ENCODE measurements around the gene TNRC6B.
"Not testable (repeated sequence)": the region's sequence is repeated elsewhere in the genome, so short reads cannot be mapped to it uniquely, and the experiment has no call there.

Gene TNRC6B

GRCh38 chr22:40212121-40212520, 34.4 kb downstream of the TNRC6B start:
- no peak for DNase-seq (ENCODE audit: low read depth)

DNA sequence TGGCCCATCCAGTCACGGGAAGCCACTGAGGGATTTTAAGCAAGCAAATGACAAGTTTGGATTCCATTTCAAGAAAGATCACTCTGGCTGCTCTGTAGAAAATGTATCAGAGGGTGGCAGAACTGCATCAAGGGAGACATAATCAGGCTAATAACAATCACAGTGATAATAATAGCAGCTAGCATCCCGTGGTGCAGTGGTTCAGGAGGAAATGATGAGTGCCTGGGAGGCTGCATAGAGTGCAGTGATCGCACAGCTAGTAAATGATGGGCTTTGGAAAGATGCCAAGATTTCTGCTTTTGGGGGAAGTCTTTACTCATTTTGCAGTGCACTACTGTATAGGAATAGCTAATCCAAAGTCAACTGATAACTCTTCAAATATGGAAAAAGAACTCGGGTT, 35.8 kb downstream of the TNRC6B start:
- no peak for DNase-seq (ENCODE audit: low read depth)

DNA sequence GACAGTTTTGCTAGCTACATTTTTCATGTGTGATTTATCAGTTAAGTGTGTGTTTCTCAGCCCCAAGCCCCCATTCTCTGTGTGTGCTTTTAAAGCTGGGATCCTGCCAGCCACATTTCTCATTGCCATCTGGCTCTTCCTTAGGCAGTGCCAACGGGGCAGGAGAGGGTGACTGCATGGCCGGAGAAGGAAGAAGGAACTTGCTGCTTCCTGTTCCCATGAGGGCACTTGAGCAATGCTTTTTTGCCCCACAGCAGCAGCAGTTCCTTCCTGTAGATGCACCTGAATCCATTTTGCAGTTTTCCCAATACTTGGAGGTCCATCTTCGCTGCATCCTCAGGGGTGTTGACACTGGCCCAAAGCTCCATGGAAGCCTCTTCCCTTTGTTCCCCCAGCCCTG, 37.5 kb downstream of the TNRC6B start:
- no peak for DNase-seq (ENCODE audit: low read depth)

GRCh38 chr22:40216041-40216756, 38.5 kb downstream of the TNRC6B start:
- DNase-seq (ENCODE audit: low read depth): no peak

- DNase-seq (ENCODE audit: low read depth): no peak
Observed at GRCh38 chr22:40218152-40218551, 40.4 kb downstream of the TNRC6B start.

DNA sequence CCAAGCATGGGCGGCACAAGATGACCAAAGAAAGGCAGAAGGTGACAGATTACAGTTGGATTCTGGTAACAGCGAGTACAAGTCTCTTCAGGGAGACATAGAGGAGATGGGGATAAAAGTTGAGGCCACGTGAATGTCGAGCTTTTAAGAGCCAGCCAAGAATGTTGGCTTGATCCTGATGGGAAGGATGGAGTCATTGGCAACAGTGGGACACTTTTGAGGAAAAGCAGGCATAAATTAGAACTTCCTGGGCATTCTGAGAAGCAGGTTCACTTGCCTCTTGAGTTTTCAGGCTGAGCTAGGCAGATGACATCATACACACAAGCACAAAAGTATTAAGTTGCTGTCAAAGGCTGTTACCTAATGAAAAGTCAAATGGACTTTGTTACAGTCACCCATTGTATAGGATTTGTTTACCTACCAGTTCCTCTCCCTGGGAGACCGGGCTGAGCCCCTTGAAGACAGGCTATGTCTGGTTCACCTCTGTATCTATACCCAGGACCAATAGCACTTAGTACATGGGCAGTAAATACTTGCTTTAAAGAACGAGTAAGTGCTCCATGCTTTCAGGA, 41.1 kb downstream of the TNRC6B start:
- DNase-seq (ENCODE audit: low read depth): no peak

DNA sequence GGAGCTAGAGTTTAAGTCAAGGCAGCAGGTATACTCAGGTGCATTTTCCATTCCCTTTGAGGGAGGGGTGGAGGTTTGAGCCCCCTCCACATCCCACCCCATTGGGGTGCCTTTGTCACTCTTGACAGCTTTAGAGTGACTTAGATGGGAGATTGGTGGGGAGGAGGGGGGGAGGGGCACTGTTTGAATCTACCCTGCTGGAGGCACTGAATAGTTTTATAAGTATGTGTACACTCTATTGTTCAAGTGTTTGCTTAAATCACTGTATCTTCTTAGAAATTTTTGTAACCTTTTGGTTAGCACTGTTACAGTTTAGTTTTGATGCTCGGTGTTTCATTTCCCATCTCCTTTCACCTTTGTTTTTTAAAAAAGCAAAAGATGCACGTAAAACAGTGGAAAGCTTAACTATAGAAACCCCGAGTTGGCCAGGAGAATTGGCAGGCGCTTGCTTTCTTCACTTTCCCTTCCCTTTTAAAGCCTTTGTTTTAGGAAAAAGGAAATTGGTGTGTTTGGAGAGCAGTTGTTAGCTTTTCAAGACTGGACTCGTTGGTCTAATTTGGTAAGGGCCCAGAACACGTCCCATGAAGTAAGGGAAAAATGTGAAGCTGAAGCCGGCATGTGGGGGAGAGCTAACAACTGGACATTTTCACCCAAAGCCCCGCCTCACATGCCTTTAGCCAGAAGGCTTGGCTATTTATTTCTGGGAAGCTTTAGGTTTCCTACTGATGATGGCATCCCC, 42.8 kb downstream of the TNRC6B start:
- DNase-seq (ENCODE audit: low read depth): no peak

DNA sequence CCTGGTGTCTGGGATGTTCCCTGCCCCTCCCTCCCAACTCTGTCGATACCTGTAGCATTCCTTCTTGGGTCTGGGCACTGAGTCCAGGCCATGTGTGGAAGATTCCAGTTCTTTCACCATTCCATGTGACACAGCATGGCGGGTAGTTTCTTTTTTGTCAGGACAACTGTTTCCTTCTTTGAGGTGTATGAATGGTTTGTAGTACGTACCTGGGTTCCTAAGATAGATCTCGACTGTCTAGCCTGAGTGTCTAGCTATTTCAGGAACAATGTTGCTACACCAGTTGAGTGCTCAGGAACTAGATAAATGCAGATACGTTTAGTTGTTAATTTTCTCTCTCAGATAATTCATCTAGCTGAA, 43.3 kb downstream of the TNRC6B start:
- no peak for DNase-seq (ENCODE audit: low read depth)

DNA sequence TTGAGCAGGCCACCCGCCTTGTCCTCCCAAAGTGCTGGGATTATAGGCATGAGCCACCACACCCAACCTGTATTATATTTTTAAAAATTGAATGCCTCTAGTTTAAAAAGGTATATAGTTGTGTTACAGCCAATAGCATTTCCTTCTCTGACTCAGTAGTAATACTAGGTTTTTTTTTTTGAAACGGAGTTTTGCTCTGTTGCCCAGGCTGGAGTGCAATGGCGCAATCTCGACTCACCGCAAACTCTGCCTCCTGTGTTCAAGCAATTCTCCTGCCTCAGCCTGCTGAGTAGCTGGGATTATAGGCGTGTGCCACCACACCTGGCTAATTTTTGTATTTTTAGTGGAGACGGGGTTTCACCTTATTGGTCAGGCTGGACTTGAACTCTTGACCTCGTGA, 45.3 kb downstream of the TNRC6B start:
- not testable (repeated sequence) for DNase-seq (ENCODE audit: low read depth)

DNA sequence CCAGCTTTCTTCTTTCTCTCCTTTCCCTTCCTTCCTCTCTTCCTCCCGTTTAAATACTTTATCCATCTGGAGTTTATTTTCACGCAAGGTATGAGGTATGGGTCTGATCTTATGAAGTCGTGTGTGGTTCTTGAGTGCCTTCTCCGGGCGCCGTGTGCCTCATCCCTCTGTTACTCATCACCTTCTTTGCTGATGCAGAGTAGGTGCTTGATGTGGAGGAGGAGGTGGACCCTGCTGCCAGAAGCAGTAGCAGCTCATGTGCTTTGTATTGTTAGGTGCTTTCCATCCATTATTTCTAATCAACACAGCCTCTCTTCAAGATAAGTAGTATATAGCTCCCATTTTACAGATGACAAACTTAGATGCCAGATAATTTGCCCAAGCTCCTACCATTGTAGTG, 47.0 kb downstream of the TNRC6B start:
- no peak for DNase-seq (ENCODE audit: low read depth)

DNA sequence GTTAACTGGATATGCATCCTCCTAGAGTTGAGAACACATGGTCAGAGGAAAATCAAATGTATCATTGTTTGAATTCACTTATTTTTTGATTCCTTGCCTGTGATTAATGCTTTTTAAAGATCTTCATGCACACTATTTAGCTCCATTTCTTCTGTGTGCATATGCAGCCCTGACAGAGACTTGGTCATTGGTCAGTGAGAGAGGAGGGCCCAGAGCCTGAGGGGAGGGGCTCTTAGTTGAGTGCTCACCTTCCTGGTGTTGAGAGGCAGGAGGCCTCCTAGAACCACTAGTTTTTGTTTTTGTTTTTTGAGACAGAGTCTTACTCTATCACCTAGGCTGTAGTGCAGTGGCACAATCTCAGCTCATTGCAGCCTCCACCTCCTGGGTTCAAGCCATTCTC, 48.9 kb downstream of the TNRC6B start:
- DNase-seq (ENCODE audit: low read depth): no peak

GRCh38 chr22:40231618-40232313, 54.0 kb downstream of the TNRC6B start:
- DNase-seq (ENCODE audit: low read depth): no peak

GRCh38 chr22:40232624-40233023, 54.9 kb downstream of the TNRC6B start:
- no peak for DNase-seq (ENCODE audit: low read depth)

DNA sequence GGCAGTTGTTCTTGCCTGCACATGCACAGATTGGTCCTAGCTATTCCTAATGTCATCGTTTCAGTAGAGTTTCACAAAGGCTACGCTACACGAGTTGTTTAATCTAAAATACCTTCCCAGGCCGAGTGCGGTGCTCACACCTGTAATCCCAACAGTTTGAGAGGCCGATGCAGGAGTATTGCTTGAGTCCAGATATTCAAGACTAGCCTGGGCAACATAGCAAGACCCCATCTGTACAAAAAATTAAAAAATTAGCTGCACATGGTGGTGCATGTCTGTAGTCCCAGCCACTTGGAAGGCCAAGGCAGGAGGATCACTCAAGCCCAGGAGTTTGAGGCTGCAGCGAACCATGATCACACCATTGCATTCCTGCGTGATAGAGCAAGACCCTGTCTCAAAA, 56.2 kb downstream of the TNRC6B start:
- DNase-seq (ENCODE audit: low read depth): no peak

GRCh38 chr22:40234658-40235057, 56.9 kb downstream of the TNRC6B start:
- no peak for DNase-seq (ENCODE audit: low read depth)

DNA sequence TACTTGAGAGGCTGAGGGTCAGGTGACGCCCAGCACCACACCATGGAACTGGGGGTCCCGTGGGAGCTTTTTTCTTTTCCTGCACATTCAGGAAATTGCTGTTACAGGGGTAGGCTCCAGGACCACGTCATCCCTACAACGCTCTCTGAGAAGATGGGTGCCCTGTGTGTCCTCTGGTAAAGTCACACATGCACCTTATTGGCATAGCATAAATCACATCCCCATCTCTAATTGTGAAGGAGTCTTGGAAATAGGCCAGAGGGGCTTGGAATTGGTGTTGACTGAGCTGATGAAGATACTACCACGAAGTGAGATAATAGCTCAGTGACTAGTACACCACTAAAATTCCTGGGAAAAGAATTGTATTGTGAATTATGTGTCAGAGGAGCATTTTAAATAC, 57.6 kb downstream of the TNRC6B start:
- DNase-seq (ENCODE audit: low read depth): no peak

DNA sequence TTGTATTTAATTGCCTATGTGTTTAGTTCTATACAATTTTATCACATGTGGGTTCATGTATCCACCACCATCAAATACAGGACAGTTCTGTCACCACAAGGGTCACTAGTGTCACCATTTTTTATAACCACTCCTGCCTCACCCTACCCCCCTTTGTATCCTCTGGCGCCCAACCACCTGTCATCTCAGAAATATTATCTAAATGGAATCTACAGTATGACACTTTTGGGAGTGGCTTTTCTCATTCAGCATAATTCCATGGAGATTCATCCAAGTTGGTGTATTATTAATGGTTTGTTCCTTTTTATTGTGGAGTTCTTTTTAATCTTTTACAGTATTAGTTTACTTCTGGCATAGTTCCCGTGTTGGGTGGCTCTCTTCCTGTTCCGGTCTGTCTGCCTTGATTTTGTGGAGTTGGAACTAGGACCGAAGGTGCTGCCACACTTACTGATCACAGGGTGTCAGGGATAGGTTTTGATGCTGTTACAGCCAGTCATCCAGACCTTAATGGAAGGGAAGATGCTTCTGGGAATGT, 58.5 kb downstream of the TNRC6B start:
- DNase-seq (ENCODE audit: low read depth): no peak

- DNase-seq (ENCODE audit: low read depth): no peak
Observed at GRCh38 chr22:40237241-40237640, 59.5 kb downstream of the TNRC6B start.

- DNase-seq (ENCODE audit: low read depth): no peak
Observed at GRCh38 chr22:40237788-40238424, 60.2 kb downstream of the TNRC6B start.

GRCh38 chr22:40238425-40239344, 61.0 kb downstream of the TNRC6B start:
- DNase-seq (ENCODE audit: low read depth): no peak

DNA sequence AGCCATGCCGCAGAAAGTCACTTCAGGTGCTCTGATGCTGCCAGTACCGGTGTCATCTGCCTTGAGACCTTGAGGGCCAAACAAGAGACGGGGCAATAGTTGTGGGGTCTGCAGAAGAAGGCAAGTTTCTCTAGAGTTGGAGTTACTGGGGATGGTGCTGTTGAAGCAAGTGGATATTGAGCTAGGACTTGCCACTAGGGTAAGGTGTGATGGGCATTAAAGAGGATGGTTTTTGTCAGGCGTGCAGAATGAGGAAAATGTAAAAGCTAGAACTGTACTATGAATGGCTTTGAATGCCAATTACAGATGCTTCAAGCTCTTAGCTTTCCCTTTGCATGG, 61.6 kb downstream of the TNRC6B start:
- DNase-seq (ENCODE audit: low read depth): no peak
